IMR-90 (cell line): Measurements from ENCODE around the gene C10orf67. TPM values are rescaled to one million over a fixed set of nuclear protein-coding genes. Genes with fewer than 3 reads are reported as not detected.

ENCODE experiments used
- ATAC-seq: fragments of 200-7000 bp; cut with Tn5 transposase; 2 replicates; pipeline ENCODE4 v1.9.1; 2020; ENCODE audit warnings: low read depth, mild to moderate bottlenecking, moderate library complexity
- BruUV-seq: library from RNA; stranded (reverse); fragments of 400-500 nt; replicated peaks from 2 replicates; lab custom pipeline; 2021; lab: Mats Ljungman, UMichigan
- CTCF ChIA-PET: fragments of 300-600 bp; formaldehyde crosslinking; extraction: SDS; loops from one replicate; lab custom pipeline; 2021; ENCODE audit warnings: antibody characterized with exemption; lab: Yijun Ruan, JAX
- POLR2A ChIA-PET: fragments of 300-600 bp; sonication (Branson Sonifier 250); formaldehyde crosslinking; loops from one replicate; lab custom pipeline; 2022; ENCODE audit warnings: antibody characterized with exemption; ENCODE audit not compliant: unreplicated experiment; lab: Charles Lee
- DNase-seq: peaks from one replicate; pipeline ENCODE4 v3.0.0; 2013
- H2AFZ ChIP-seq: replicated peaks from 2 replicates; pipeline ENCODE3; 2013; ENCODE audit warnings: low read length, mild to moderate bottlenecking; ENCODE audit not compliant: poor library complexity
- H2AK5ac ChIP-seq: 2 replicates; pipeline ENCODE4 v1.6.1; 2013; ENCODE audit warnings: low read depth, low read length, inconsistent platforms
- H2AK9ac ChIP-seq: replicated peaks from 2 replicates; pipeline ENCODE3; 2013; ENCODE audit warnings: mild to moderate bottlenecking, low read depth, low read length, moderate library complexity; ENCODE audit not compliant: poor library complexity
- H2BK120ac ChIP-seq: 2 replicates; pipeline ENCODE4 v1.6.1; 2013; ENCODE audit warnings: low read depth, low read length, inconsistent platforms
- H2BK15ac ChIP-seq: 3 replicates; pipeline ENCODE4 v1.6.1; 2013; ENCODE audit warnings: low read depth, low read length, inconsistent platforms
- H2BK20ac ChIP-seq: 2 replicates; pipeline ENCODE4 v1.6.1; 2013; ENCODE audit warnings: low read depth, mild to moderate bottlenecking, inconsistent platforms, low read length, moderate library complexity
- H2BK5ac ChIP-seq: 2 replicates; pipeline ENCODE4 v1.6.1; 2013; ENCODE audit warnings: mild to moderate bottlenecking, low read depth, low read length, inconsistent platforms; ENCODE audit not compliant: poor library complexity, severe bottlenecking
- H3K14ac ChIP-seq: replicated peaks from 2 replicates; pipeline ENCODE4 v1.6.1; 2013; ENCODE audit warnings: low read depth, low read length, inconsistent platforms
- H3K18ac ChIP-seq: 2 replicates; pipeline ENCODE4 v1.6.1; 2013; ENCODE audit warnings: low read depth, low read length, control low read depth
- H3K23ac ChIP-seq: 2 replicates; pipeline ENCODE4 v1.6.1; 2013; ENCODE audit warnings: low read depth, low read length, inconsistent platforms
- H3K27ac ChIP-seq: 2 replicates; pipeline ENCODE4 v1.5.1; 2013; ENCODE audit warnings: mild to moderate bottlenecking, control low read depth, low read length; ENCODE audit not compliant: insufficient read depth
- H3K27me3 ChIP-seq: 2 replicates; pipeline ENCODE4 v1.6.1; 2013; ENCODE audit warnings: low read length; ENCODE audit not compliant: control insufficient read depth, insufficient read depth
- H3K36me3 ChIP-seq: 2 replicates; pipeline ENCODE4 v1.6.1; 2013; ENCODE audit warnings: low read length, mixed read lengths; ENCODE audit not compliant: control insufficient read depth, insufficient read depth
- H3K4ac ChIP-seq: 2 replicates; pipeline ENCODE4 v1.6.1; 2013; ENCODE audit warnings: low read depth, low read length, inconsistent platforms
- H3K4me1 ChIP-seq: 2 replicates; pipeline ENCODE4 v1.6.1; 2013; ENCODE audit warnings: low read length, mixed read lengths; ENCODE audit not compliant: control insufficient read depth, insufficient read depth
- H3K4me2 ChIP-seq: 2 replicates; pipeline ENCODE4 v1.6.1; 2013; ENCODE audit warnings: low read depth, mild to moderate bottlenecking, control low read depth, low read length, moderate library complexity
- H3K4me3 ChIP-seq: 2 replicates; pipeline ENCODE4 v1.5.1; 2013; ENCODE audit warnings: low read depth, mild to moderate bottlenecking, control low read depth, low read length, moderate library complexity; ENCODE audit not compliant: insufficient read depth
- H3K56ac ChIP-seq: 2 replicates; pipeline ENCODE4 v1.6.1; 2013; ENCODE audit warnings: low read length, inconsistent platforms; ENCODE audit not compliant: insufficient read depth; ENCODE audit errors: extremely low read depth
- H3K79me1 ChIP-seq, 2 experiments: 2 replicates each; pipeline ENCODE4 v1.6.1; 2013; ENCODE audit warnings: low read length in 2 of 2, inconsistent platforms in 1 of 2, low read depth in 1 of 2
- H3K9ac ChIP-seq: 2 replicates; pipeline ENCODE4 v1.6.1; 2013; ENCODE audit warnings: low read depth, low read length, control low read depth
- H3K9me1 ChIP-seq: 2 replicates; pipeline ENCODE4 v1.6.1; 2013; ENCODE audit warnings: low read length, inconsistent platforms; ENCODE audit not compliant: insufficient read depth
- H3K9me3 ChIP-seq: 2 replicates; pipeline ENCODE4 v1.6.1; 2013; ENCODE audit warnings: low read length; ENCODE audit not compliant: control insufficient read depth, insufficient read depth
- H4K20me1 ChIP-seq: 2 replicates; pipeline ENCODE4 v1.6.1; 2013; ENCODE audit warnings: low read length, inconsistent platforms; ENCODE audit not compliant: insufficient read depth
- H4K5ac ChIP-seq: 2 replicates; pipeline ENCODE4 v1.6.1; 2013; ENCODE audit warnings: mild to moderate bottlenecking, low read depth, low read length, control low read depth
- H4K8ac ChIP-seq, 2 experiments: 2 replicates each; pipeline ENCODE4 v1.6.1; 2013; ENCODE audit warnings: low read depth in 2 of 2, low read length in 2 of 2, control low read depth in 1 of 2, inconsistent platforms in 1 of 2
- H4K91ac ChIP-seq: 2 replicates; pipeline ENCODE4 v1.6.1; 2013; ENCODE audit warnings: low read depth, low read length, inconsistent platforms; ENCODE audit not compliant: insufficient read depth
- BHLHE40 ChIP-seq: fragments of 150-350 bp; IDR thresholded peaks from 2 replicates; pipeline ENCODE4 v1.6.1; 2016; ENCODE audit warnings: mild to moderate bottlenecking, low read depth, low read length
- CEBPB ChIP-seq: IDR thresholded peaks from 2 replicates; pipeline ENCODE4 v1.6.1; 2012; ENCODE audit warnings: low read depth, low read length, improper control_type of control experiment
- CHD1 ChIP-seq: IDR thresholded peaks from 2 replicates; pipeline ENCODE4 v1.6.1; 2012; ENCODE audit warnings: low read depth, low read length, improper control_type of control experiment
- CTCF ChIP-seq: conservative IDR thresholded peaks from 2 replicates; pipeline ENCODE4 v1.5.1; 2012; ENCODE audit warnings: mild to moderate bottlenecking, low read depth, low read length, improper control_type of control experiment
- FOS ChIP-seq: fragments of 150-350 bp; IDR thresholded peaks from 2 replicates; pipeline ENCODE4 v1.6.1; 2016; ENCODE audit warnings: low read depth, low read length
- RCOR1 ChIP-seq: IDR thresholded peaks from 2 replicates; pipeline ENCODE4 v1.6.1; 2012; ENCODE audit warnings: mild to moderate bottlenecking, low read length, improper control_type of control experiment; ENCODE audit not compliant: insufficient replicate concordance
- RFX5 ChIP-seq: IDR thresholded peaks from 2 replicates; pipeline ENCODE4 v1.8.0; 2012; ENCODE audit warnings: low read depth, mild to moderate bottlenecking, low read length, moderate library complexity
- WGBS, 2 experiments: methylation state at CpG; one replicate each; pipeline versions ENCODE4 v1.1.5 to v1.1.7; 2013; ENCODE audit warnings: missing lambda C conversion rate in 2 of 2; ENCODE audit not compliant: insufficient read length in 1 of 2; ENCODE audit errors: extremely low coverage in 2 of 2; 5-methylcytosine and 5-hydroxymethylcytosine counted together
- dilution Hi-C: fragments of 300-500 bp; cut with HindIII; formaldehyde crosslinking; loops from one replicate; pipeline ENCODE4 v1.14.3; 2018; ENCODE audit warnings: low sequenced_read_pairs; ENCODE audit not compliant: unreplicated experiment
- in situ Hi-C: fragments of 300-500 bp; cut with MboI; formaldehyde crosslinking; loops from 3 replicates; pipeline ENCODE4 v1.14.3; 2019; ENCODE audit warnings: low sequenced_read_pairs, inconsistent platforms, mixed read lengths
- intact Hi-C: fragments of 100-400 bp; cut with micrococcal nuclease; formaldehyde crosslinking; loops from 2 replicates; pipeline ENCODE4 v1.10.0; 2022
- polyA plus RNA-seq, 3 experiments: library from polyadenylated mRNA; depleted of rRNA; stranded (reverse); fragments of >200 nt; gene quantifications; 2 replicates each; pipeline ENCODE4 v1.2.3, GENCODE V29; 2012; ENCODE audit warnings: low replicate concordance in 1 of 3
- total RNA-seq: library from RNA; depleted of rRNA; stranded (reverse); fragments of >200 nt; gene quantifications from 2 replicates; pipeline ENCODE4 v1.2.3, GENCODE V29; 2012

C10orf67 gene
- total and polyA plus RNA-seq, 2 of the 4 experiments (the other 2 are of a cell fraction), result 0.15 to 0.18 TPM

GRCh38 chr10:23262928-23263327, 81.7 kb downstream of the C10orf67 start:
- Histone ChIP-seq H3K9ac (no peak overlapping the region), H3K56ac (no peak overlapping the region), H3K36me3 (no peaks in the 10 kb centered on the region), H2AK5ac (no peak overlapping the region), H4K5ac (no peak overlapping the region), H3K4me3 (no peak overlapping the region), H3K27me3 (no peaks in the 10 kb centered on the region), H3K18ac (no peak overlapping the region), H3K4me2 (no peak overlapping the region), H4K91ac (no peak overlapping the region), H3K27ac (no peak overlapping the region), H3K79me1 (no peaks in the 10 kb centered on the region), H3K4me1 (no peaks in the 10 kb centered on the region), H2BK15ac (no peak overlapping the region), H2BK5ac (no peak overlapping the region), H3K4ac (no peak overlapping the region), H2BK20ac (no peak overlapping the region), H2BK120ac (no peak overlapping the region), H2AK9ac (no peak overlapping the region), H3K9me3 (no peaks in the 10 kb centered on the region), H3K23ac (no peak overlapping the region), H2AFZ (no peak overlapping the region), H3K14ac (no peak overlapping the region), H3K9me1 (no peaks in the 10 kb centered on the region), H4K20me1 (no peaks in the 10 kb centered on the region), H4K8ac (no peak overlapping the region)
- TF ChIP-seq RFX5 (no peak), CHD1 (no peak), RCOR1 (no peak), CTCF (no peak), FOS (no peak), BHLHE40 (no peak), CEBPB (no peak)
- no TSS peak for BruUV-seq
- DNase-seq (no peak), ATAC-seq (no peak)
- dilution Hi-C loops, result no loop called here
- POLR2A ChIA-PET, result no interaction called here
- intact Hi-C loops, result no loop called here
- CTCF ChIA-PET, result no interaction called here
- in situ Hi-C loops, result no loop called here
- WGBS, 2 experiments, result no CpG with 5 or more reads among the region's 2 CpGs
